H9 (cell line): ENCODE data around the gene MAGI3. TPM values are rescaled to one million over a fixed set of nuclear protein-coding genes. Genes with fewer than 3 reads are reported as not detected.

ENCODE experiments used
- DNase-seq: peaks from one replicate; pipeline ENCODE4 v3.0.0-alpha.2; 2017
- H2AFZ ChIP-seq: one replicate; pipeline ENCODE4 v1.6.1; 2013; ENCODE audit warnings: mild to moderate bottlenecking, low read length, control low read depth, moderate library complexity
- H2AK5ac ChIP-seq: 2 replicates; pipeline ENCODE4 v1.6.1; 2013; ENCODE audit warnings: low read length, control low read depth, mixed read lengths; ENCODE audit not compliant: insufficient read length
- H2BK120ac ChIP-seq: one replicate; pipeline ENCODE4 v1.6.1; 2013; ENCODE audit warnings: low read depth, mild to moderate bottlenecking, low read length, control low read depth, inconsistent platforms; ENCODE audit not compliant: poor library complexity, severe bottlenecking
- H2BK12ac ChIP-seq: 2 replicates; pipeline ENCODE4 v1.6.1; 2013; ENCODE audit warnings: low read length, control low read depth, mixed read lengths, low read depth; ENCODE audit not compliant: insufficient read length
- H2BK15ac ChIP-seq: 2 replicates; pipeline ENCODE4 v1.6.1; 2013; ENCODE audit warnings: low read depth, low read length, control low read depth
- H2BK20ac ChIP-seq: one replicate; pipeline ENCODE4 v1.6.1; 2013; ENCODE audit warnings: low read depth, mild to moderate bottlenecking, low read length, control low read depth, inconsistent platforms; ENCODE audit not compliant: poor library complexity, severe bottlenecking
- H2BK5ac ChIP-seq: 2 replicates; pipeline ENCODE4 v1.6.1; 2013; ENCODE audit warnings: low read length, control low read depth, mixed read lengths; ENCODE audit not compliant: insufficient read length
- H3K14ac ChIP-seq: 2 replicates; pipeline ENCODE4 v1.6.1; 2013; ENCODE audit warnings: low read length, control low read depth; ENCODE audit not compliant: insufficient read depth
- H3K18ac ChIP-seq: 2 replicates; pipeline ENCODE4 v1.6.1; 2013; ENCODE audit warnings: low read depth, mild to moderate bottlenecking, mixed read lengths, low read length, control low read depth; ENCODE audit not compliant: insufficient read length
- H3K23ac ChIP-seq: 2 replicates; pipeline ENCODE4 v1.6.1; 2013; ENCODE audit warnings: low read length, control low read depth, mixed read lengths, low read depth; ENCODE audit not compliant: insufficient read length
- H3K23me2 ChIP-seq: 2 replicates; pipeline ENCODE4 v1.6.1; 2013; ENCODE audit warnings: low read depth, mild to moderate bottlenecking, mixed read lengths, low read length, control low read depth; ENCODE audit not compliant: insufficient read length, poor library complexity, severe bottlenecking
- H3K27ac ChIP-seq: 2 replicates; pipeline ENCODE4 v1.5.1; 2013; ENCODE audit warnings: low read length, control low read depth, mixed read lengths, low read depth; ENCODE audit not compliant: insufficient read length
- H3K27me3 ChIP-seq: 2 replicates; pipeline ENCODE4 v1.6.1; 2013; ENCODE audit warnings: low read length, control low read depth, inconsistent platforms; ENCODE audit not compliant: insufficient read depth
- H3K4ac ChIP-seq: 2 replicates; pipeline ENCODE4 v1.6.1; 2013; ENCODE audit warnings: low read depth, mild to moderate bottlenecking, control low read depth, inconsistent platforms, low read length, moderate library complexity
- H3K4me1 ChIP-seq: 2 replicates; pipeline ENCODE4 v1.6.1; 2013; ENCODE audit warnings: low read length, control low read depth, inconsistent platforms; ENCODE audit not compliant: insufficient read depth
- H3K4me2 ChIP-seq: 2 replicates; pipeline ENCODE4 v1.6.1; 2013; ENCODE audit warnings: low read length, control low read depth, mixed read lengths; ENCODE audit not compliant: insufficient read length, insufficient read depth
- H3K56ac ChIP-seq: 2 replicates; pipeline ENCODE4 v1.6.1; 2013; ENCODE audit warnings: low read depth, mild to moderate bottlenecking, mixed read lengths, low read length, control low read depth; ENCODE audit not compliant: insufficient read length
- H3K79me1 ChIP-seq: 2 replicates; pipeline ENCODE4 v1.6.1; 2013; ENCODE audit warnings: low read depth, mild to moderate bottlenecking, moderate library complexity, low read length, control low read depth, inconsistent platforms; ENCODE audit not compliant: insufficient read depth, poor library complexity, severe bottlenecking
- H3K79me2 ChIP-seq: 2 replicates; pipeline ENCODE4 v1.6.1; 2013; ENCODE audit warnings: low read length, control low read depth, inconsistent platforms; ENCODE audit not compliant: insufficient read depth
- H3K9ac ChIP-seq: 2 replicates; pipeline ENCODE4 v1.6.1; 2013; ENCODE audit warnings: low read length, control low read depth, mixed read lengths; ENCODE audit not compliant: insufficient read length; ENCODE audit errors: extremely low read depth
- H3K9me3 ChIP-seq: one replicate; pipeline ENCODE4 v1.6.1; 2013; ENCODE audit warnings: low read depth, low read length, inconsistent platforms; ENCODE audit not compliant: control insufficient read depth
- H3T11ph ChIP-seq: one replicate; pipeline ENCODE4 v1.6.1; 2013; ENCODE audit warnings: mild to moderate bottlenecking, low read length, control low read depth, inconsistent platforms
- H4K20me1 ChIP-seq: one replicate; pipeline ENCODE4 v1.6.1; 2013; ENCODE audit not compliant: control insufficient read depth, insufficient read length, insufficient read depth
- H4K5ac ChIP-seq: 2 replicates; pipeline ENCODE4 v1.6.1; 2013; ENCODE audit warnings: low read depth, mild to moderate bottlenecking, mixed read lengths, low read length, control low read depth; ENCODE audit not compliant: insufficient read length
- H4K8ac ChIP-seq: replicated peaks from 2 replicates; pipeline ENCODE4 v1.6.1; 2013; ENCODE audit warnings: low read length, control low read depth, mixed read lengths, low read depth; ENCODE audit not compliant: insufficient read length
- H4K91ac ChIP-seq: 2 replicates; pipeline ENCODE4 v1.6.1; 2013; ENCODE audit warnings: low read depth, mild to moderate bottlenecking, moderate library complexity, mixed read lengths, low read length, control low read depth; ENCODE audit not compliant: insufficient read length
- H3K27ac Mint-ChIP-seq, 3 experiments: 2 replicates in 2 of 3; 3 replicates in 1 of 3; pipeline ENCODE4 v1.8.0; 2020 to 2021; ENCODE audit warnings: mixed read lengths in 3 of 3, mild to moderate bottlenecking in 1 of 3, moderate library complexity in 1 of 3
- H3K27me3 Mint-ChIP-seq: 2 replicates; pipeline ENCODE4 v1.8.0; 2021; ENCODE audit warnings: low read depth, mild to moderate bottlenecking, moderate library complexity, mixed read lengths
- H3K36me3 Mint-ChIP-seq, 3 experiments: 2 replicates in 2 of 3; 3 replicates in 1 of 3; pipeline ENCODE4 v1.8.0; 2020 to 2021; ENCODE audit warnings: low read depth in 3 of 3, mixed read lengths in 3 of 3; ENCODE audit not compliant: insufficient read depth in 1 of 3
- H3K4me1 Mint-ChIP-seq, 2 experiments: 2 replicates each; pipeline ENCODE4 v1.8.0; 2020; ENCODE audit warnings: mixed read lengths in 2 of 2
- H3K4me3 Mint-ChIP-seq, 2 experiments: 2 replicates in 1 of 2; 3 replicates in 1 of 2; pipeline ENCODE4 v1.8.0; 2020 to 2021; ENCODE audit warnings: mild to moderate bottlenecking in 2 of 2, mixed read lengths in 2 of 2, moderate library complexity in 1 of 2
- H3K9me3 Mint-ChIP-seq, 2 experiments: 2 replicates in 1 of 2; 3 replicates in 1 of 2; pipeline ENCODE4 v1.8.0; 2020; ENCODE audit warnings: mild to moderate bottlenecking in 2 of 2, mixed read lengths in 2 of 2, moderate library complexity in 1 of 2
- WGBS: extraction: QIAGEN DNeasy Blood & Tissue Kit; methylation state at CpG from one replicate; pipeline ENCODE4 v1.1.7; 2013; ENCODE audit warnings: missing lambda C conversion rate, low lambda C conversion rate, mixed read lengths; ENCODE audit not compliant: insufficient read length; ENCODE audit errors: extremely low coverage; 5-methylcytosine and 5-hydroxymethylcytosine counted together
- total RNA-seq: library from RNA; stranded (reverse); gene quantifications from 2 replicates; pipeline ENCODE4 v1.2.1, GENCODE V29; 2021
- TF ChIP-seq, protein P1 (sequence below): fragments of 200-600 bp; sonication (generic); conservative IDR thresholded peaks from 3 replicates; pipeline ENCODE4 v1.8.0; 2021; ENCODE audit warnings: antibody characterized with exemption, mild to moderate bottlenecking

Gene MAGI3
- total RNA-seq, 1 experiment from 2014 or later = 8.2 TPM

- Histone ChIP-seq H2AK5ac (no peak overlapping the region), H2BK15ac (no peak overlapping the region), H3K9ac (no peak overlapping the region), H3K27me3 (no peaks in the 10 kb centered on the region), H3K27ac (no peak overlapping the region), H2AFZ (no peak overlapping the region), H2BK20ac (no peak overlapping the region), H3K79me1 (no peaks in the 10 kb centered on the region), H3K4ac (no peak overlapping the region), H3K18ac (no peak overlapping the region), H4K8ac (no peak overlapping the region), H4K91ac (no peak overlapping the region), H3K23me2 (no peaks in the 10 kb centered on the region), H4K20me1 (no peaks in the 10 kb centered on the region), H3K14ac (no peak overlapping the region), H2BK5ac (no peak overlapping the region), H2BK12ac (no peak overlapping the region), H3T11ph (no peak overlapping the region), H3K4me1 (no peaks in the 10 kb centered on the region), H3K23ac (no peak overlapping the region), H4K5ac (no peak overlapping the region), H3K56ac (no peak overlapping the region), H3K4me2 (no peak overlapping the region), H3K79me2 (no peaks in the 10 kb centered on the region), H2BK120ac (no peak overlapping the region), H3K9me3 (no peaks in the 10 kb centered on the region)
- H3K9me3 Mint-ChIP-seq = no peaks in the 10 kb centered on the region
- H3K4me1 Mint-ChIP-seq = no peaks in the 10 kb centered on the region
- no CpG with 5 or more reads among the region's 5 CpGs for WGBS
- H3K4me3 Mint-ChIP-seq = no peak overlapping the region
- H3K36me3 Mint-ChIP-seq = peaks cover 21 to 48% (median 45%) of the 10 kb centered on the region in 3 experiments
- H3K27ac Mint-ChIP-seq = no peak overlapping the region
- H3K27me3 Mint-ChIP-seq = no peaks in the 10 kb centered on the region
- DNase-seq = no peak
- TF ChIP-seq, protein P1, sequence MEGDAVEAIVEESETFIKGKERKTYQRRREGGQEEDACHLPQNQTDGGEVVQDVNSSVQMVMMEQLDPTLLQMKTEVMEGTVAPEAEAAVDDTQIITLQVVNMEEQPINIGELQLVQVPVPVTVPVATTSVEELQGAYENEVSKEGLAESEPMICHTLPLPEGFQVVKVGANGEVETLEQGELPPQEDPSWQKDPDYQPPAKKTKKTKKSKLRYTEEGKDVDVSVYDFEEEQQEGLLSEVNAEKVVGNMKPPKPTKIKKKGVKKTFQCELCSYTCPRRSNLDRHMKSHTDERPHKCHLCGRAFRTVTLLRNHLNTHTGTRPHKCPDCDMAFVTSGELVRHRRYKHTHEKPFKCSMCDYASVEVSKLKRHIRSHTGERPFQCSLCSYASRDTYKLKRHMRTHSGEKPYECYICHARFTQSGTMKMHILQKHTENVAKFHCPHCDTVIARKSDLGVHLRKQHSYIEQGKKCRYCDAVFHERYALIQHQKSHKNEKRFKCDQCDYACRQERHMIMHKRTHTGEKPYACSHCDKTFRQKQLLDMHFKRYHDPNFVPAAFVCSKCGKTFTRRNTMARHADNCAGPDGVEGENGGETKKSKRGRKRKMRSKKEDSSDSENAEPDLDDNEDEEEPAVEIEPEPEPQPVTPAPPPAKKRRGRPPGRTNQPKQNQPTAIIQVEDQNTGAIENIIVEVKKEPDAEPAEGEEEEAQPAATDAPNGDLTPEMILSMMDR = no peak
These were observed 342.5 kb downstream of the MAGI3 start for GRCh38 chr1:113732802-113733201.
